Suprapubic skin (tissue), 4 donors: ENCODE measurements around the gene NMRAL1. TPM values are rescaled to one million over a fixed set of nuclear protein-coding genes. Genes with fewer than 3 reads are reported as not detected.
A peak's percentile ranks its signal among the peaks of the same experiment; 100 is the strongest.

Source experiments
- DNase-seq, 2 donors: peaks; one replicate each; pipeline ENCODE4 v3.0.0-alpha.2; 2019; ENCODE audit warnings: low spot score in 2 of 2
- H3K27ac ChIP-seq: fragments of 200-600 bp; sonication (generic); one replicate; pipeline ENCODE4 v1.5.1; 2019
- H3K27me3 ChIP-seq: fragments of 200-600 bp; sonication (generic); one replicate; pipeline ENCODE4 v1.5.1; 2019
- H3K36me3 ChIP-seq: fragments of 200-600 bp; sonication (generic); one replicate; pipeline ENCODE4 v1.5.1; 2019
- H3K4me1 ChIP-seq: fragments of 200-600 bp; sonication (generic); one replicate; pipeline ENCODE4 v1.5.1; 2019
- H3K4me3 ChIP-seq: fragments of 200-600 bp; sonication (generic); one replicate; pipeline ENCODE4 v1.5.1; 2019; ENCODE audit warnings: mild to moderate bottlenecking
- H3K9me3 ChIP-seq: fragments of 200-600 bp; sonication (generic); one replicate; pipeline ENCODE4 v1.5.1; 2019
- CTCF ChIP-seq, 2 donors: fragments of 200-600 bp in 1 of 2; fragments of 450-650 bp in 1 of 2; sonication (generic) in 1 of 2; IDR thresholded peaks; one replicate each; pipeline ENCODE4 v1.5.1; 2016 to 2019; ENCODE audit warnings: antibody characterized with exemption in 2 of 2, mild to moderate bottlenecking in 1 of 2, moderate library complexity in 1 of 2
- EP300 ChIP-seq: sonication (generic); formaldehyde crosslinking; IDR thresholded peaks from one replicate; pipeline ENCODE4 v1.6.1; 2017; ENCODE audit warnings: antibody characterized with exemption
- POLR2A ChIP-seq, 2 donors: fragments of 450-650 bp; IDR thresholded peaks; one replicate each; pipeline ENCODE4 v1.6.1; 2017; ENCODE audit warnings: antibody characterized with exemption in 2 of 2, mild to moderate bottlenecking in 2 of 2, moderate library complexity in 2 of 2
- POLR2AphosphoS5 ChIP-seq, 3 donors: sonication (generic); formaldehyde crosslinking; IDR thresholded peaks; one replicate each; pipeline ENCODE4 v1.6.1; 2017; ENCODE audit warnings: antibody characterized with exemption in 3 of 3
- WGBS: methylation state at CpG from one replicate; pipeline ENCODE4 v1.1.5; 2018; 5-methylcytosine and 5-hydroxymethylcytosine counted together
- total RNA-seq, 4 donors: library from RNA; depleted of rRNA; stranded (reverse); fragments of >200 nt; gene quantifications; one replicate each; pipeline ENCODE4 v1.1.0, GENCODE V29; 2016

Gene NMRAL1
- total RNA-seq, 4 donors from 2014 or later, result 52.7 to 72.3 (median 61.6) TPM

- TF ChIP-seq POLR2A (IDR thresholded peaks at IDR 0.05) (peak in 1 of 2 donors; percentile 28), CTCF (IDR thresholded peaks at IDR 0.05) (peak in 1 of 2 donors; percentile 50), POLR2AphosphoS5 (IDR thresholded peaks at IDR 0.05) (peak in 2 of 3 donors; percentile 15 to 46), EP300 (no peak)
- WGBS, result 8% methylated on average over 55 of the region's 70 CpGs
- DNase-seq, result peak; percentile 95
- Histone ChIP-seq H3K9me3 (no peaks in the 10 kb centered on the region), H3K4me3 (peak within 1 kb of the TSS; percentile 95), H3K4me1 (peaks cover 41% of the 10 kb centered on the region), H3K27ac (peak within 1 kb of the TSS; percentile 89), H3K27me3 (no peaks in the 10 kb centered on the region), H3K36me3 (no peaks in the 10 kb centered on the region)
Observed at GRCh38 chr16:4475880-4476788, 1.7 kb upstream of the NMRAL1 start, which contains the start of gene HMOX2. HMOX2 (plus strand) TSS chr16:4476398; CDS start chr16:4505525, 29,127 bp downstream.

GRCh38 chr16:4472880-4473279 is 1.5 kb downstream of the NMRAL1 start:
- TF ChIP-seq POLR2A (IDR thresholded peaks at IDR 0.05) (no peak), EP300 (no peak), POLR2AphosphoS5 (IDR thresholded peaks at IDR 0.05) (no peak), CTCF (IDR thresholded peaks at IDR 0.05) (no peak)

GRCh38 chr16:4471869-4472268 is 2.6 kb downstream of the NMRAL1 start:
- peaks cover 30% of the 10 kb centered on the region for H3K36me3 ChIP-seq
- TF ChIP-seq CTCF (IDR thresholded peaks at IDR 0.05), result no peak
- no peak for TF ChIP-seq EP300
- TF ChIP-seq POLR2A (IDR thresholded peaks at IDR 0.05), result no peak
- TF ChIP-seq POLR2AphosphoS5 (IDR thresholded peaks at IDR 0.05), result no peak
- no peak overlapping the region for H3K4me3 ChIP-seq
- peaks cover 27% of the 10 kb centered on the region for H3K4me1 ChIP-seq
- no peak for DNase-seq
- H3K27me3 ChIP-seq, result no peaks in the 10 kb centered on the region
- 90% methylated on average over 5 of the region's 5 CpGs for WGBS
- H3K9me3 ChIP-seq, result no peaks in the 10 kb centered on the region
- H3K27ac ChIP-seq, result no peak overlapping the region

More at GRCh38 chr16:4472880-4473279, 1.5 kb downstream of the NMRAL1 start:
- no peak overlapping the region for H3K4me3 ChIP-seq
- DNase-seq, result no peak
- no peaks in the 10 kb centered on the region for H3K27me3 ChIP-seq
- no peak overlapping the region for H3K27ac ChIP-seq
- peaks cover 36% of the 10 kb centered on the region for H3K4me1 ChIP-seq
- H3K36me3 ChIP-seq, result peaks cover 20% of the 10 kb centered on the region
- 68% methylated on average over 4 of the region's 4 CpGs for WGBS
- no peaks in the 10 kb centered on the region for H3K9me3 ChIP-seq

GRCh38 chr16:4468972-4469371 is 5.5 kb downstream of the NMRAL1 start:
- H3K4me1 ChIP-seq, result peaks cover 8% of the 10 kb centered on the region
- H3K27ac ChIP-seq, result no peak overlapping the region
- no peak overlapping the region for H3K4me3 ChIP-seq
- H3K36me3 ChIP-seq, result peaks cover 59% of the 10 kb centered on the region
- TF ChIP-seq POLR2AphosphoS5 (IDR thresholded peaks at IDR 0.05) (no peak), POLR2A (IDR thresholded peaks at IDR 0.05) (no peak), CTCF (IDR thresholded peaks at IDR 0.05) (no peak), EP300 (no peak)
- 80% methylated on average over 10 of the region's 10 CpGs for WGBS
- H3K9me3 ChIP-seq, result no peaks in the 10 kb centered on the region
- H3K27me3 ChIP-seq, result no peaks in the 10 kb centered on the region
- DNase-seq, result no peak

GRCh38 chr16:4467916-4468315 is 6.5 kb downstream of the NMRAL1 start:
- DNase-seq, result no peak
- no peaks in the 10 kb centered on the region for H3K27me3 ChIP-seq
- H3K4me3 ChIP-seq, result no peak overlapping the region
- H3K9me3 ChIP-seq, result no peaks in the 10 kb centered on the region
- TF ChIP-seq POLR2A (IDR thresholded peaks at IDR 0.05) (no peak), CTCF (IDR thresholded peaks at IDR 0.05) (no peak), POLR2AphosphoS5 (IDR thresholded peaks at IDR 0.05) (no peak), EP300 (no peak)
- no peaks in the 10 kb centered on the region for H3K4me1 ChIP-seq
- no peak overlapping the region for H3K27ac ChIP-seq
- WGBS, result 98% methylated on average over 16 of the region's 16 CpGs
- H3K36me3 ChIP-seq, result peaks cover 70% of the 10 kb centered on the region
